Activated naive CD4-positive, alpha-beta T cell treated with anti-CD3 and anti-CD28 coated beads, Interleukin-2, amount 50 U/mL, for 72 hours (primary cell): ENCODE data around the gene POU2F1. TPM values are rescaled to one million over a fixed set of nuclear protein-coding genes. Genes with fewer than 3 reads are reported as not detected.

Source experiments
- ATAC-seq, 2 donors: fragments of 150-1000 bp; cut with Tn5 transposase; 2 replicates each; pipeline ENCODE4 v1.10.0; 2021; ENCODE audit warnings: mild to moderate bottlenecking in 2 of 2, moderate library complexity in 2 of 2
- DNase-seq, 2 donors: peaks; one replicate each; pipeline ENCODE4 v3.0.0; 2021 to 2022; ENCODE audit warnings: low spot score in 2 of 2
- H3K27ac Mint-ChIP-seq, 2 donors: one replicate each; pipeline ENCODE4 v1.8.0; 2022; ENCODE audit warnings: mild to moderate bottlenecking in 2 of 2, mixed read lengths in 2 of 2
- H3K36me3 Mint-ChIP-seq, 2 donors: one replicate each; pipeline ENCODE4 v1.8.0; 2022; ENCODE audit warnings: mixed read lengths in 2 of 2
- H3K9me3 Mint-ChIP-seq, 2 donors: one replicate each; pipeline ENCODE4 v1.8.0; 2022; ENCODE audit warnings: mixed read lengths in 2 of 2
- total RNA-seq, 2 donors: library from RNA; stranded (reverse); gene quantifications; one replicate each; pipeline ENCODE4 v1.2.3, GENCODE V29; 2022

The POU2F1 gene
- total RNA-seq, 2 donors from 2014 or later: 32.0 to 32.1 TPM

GRCh38 chr1:167439301-167439988, 218.8 kb downstream of the POU2F1 start:
- ATAC-seq (peak; percentile 9 to 21), DNase-seq (no peak)
- peak overlapping the region in 1 of 2 donors; percentile 46 for H3K27ac Mint-ChIP-seq
- no peaks in the 10 kb centered on the region for H3K9me3 Mint-ChIP-seq
- H3K36me3 Mint-ChIP-seq: peaks cover 0 to 41% of the 10 kb centered on the region in 2 donors

GRCh38 chr1:167440345-167440744, 219.7 kb downstream of the POU2F1 start:
- DNase-seq: no peak
- Mint-ChIP-seq H3K9me3 (no peaks in the 10 kb centered on the region), H3K27ac (no peak overlapping the region), H3K36me3 (peaks cover 0 to 39% of the 10 kb centered on the region in 2 donors)
- no peak for ATAC-seq

GRCh38 chr1:167440776-167441175, 220.1 kb downstream of the POU2F1 start:
- Mint-ChIP-seq H3K27ac (no peak overlapping the region), H3K9me3 (no peaks in the 10 kb centered on the region), H3K36me3 (peaks cover 0 to 35% of the 10 kb centered on the region in 2 donors)
- DNase-seq (no peak), ATAC-seq (no peak)

- H3K36me3 Mint-ChIP-seq: peaks cover 0 to 30% of the 10 kb centered on the region in 2 donors
- no peak for DNase-seq
- ATAC-seq: no peak
- H3K27ac Mint-ChIP-seq: peak overlapping the region in 1 of 2 donors; percentile 9
- no peaks in the 10 kb centered on the region for H3K9me3 Mint-ChIP-seq
Observed at GRCh38 chr1:167441222-167441621, 220.5 kb downstream of the POU2F1 start.

- no peaks in the 10 kb centered on the region for H3K9me3 Mint-ChIP-seq
Observed at GRCh38 chr1:167442142-167442848, 221.6 kb downstream of the POU2F1 start.

GRCh38 chr1:167442854-167443565, 222.3 kb downstream of the POU2F1 start:
- Mint-ChIP-seq H3K36me3 (peaks cover 0 to 18% of the 10 kb centered on the region in 2 donors), H3K27ac (peak overlapping the region; percentile 74 to 83), H3K9me3 (no peaks in the 10 kb centered on the region)
- ATAC-seq (no peak), DNase-seq (no peak)

More at GRCh38 chr1:167442142-167442848, 221.6 kb downstream of the POU2F1 start:
- Mint-ChIP-seq H3K36me3 (peaks cover 0 to 20% of the 10 kb centered on the region in 2 donors), H3K27ac (peak overlapping the region; percentile 74 to 83)
- ATAC-seq (peak; percentile 70 to 74), DNase-seq (peak; percentile 80 to 89)

GRCh38 chr1:167443757-167444156, 223.1 kb downstream of the POU2F1 start:
- no peak for ATAC-seq
- Mint-ChIP-seq H3K9me3 (no peaks in the 10 kb centered on the region), H3K27ac (peak overlapping the region in 1 of 2 donors; percentile 67), H3K36me3 (peaks cover 0 to 11% of the 10 kb centered on the region in 2 donors)
- DNase-seq: no peak

GRCh38 chr1:167446966-167447365, 226.3 kb downstream of the POU2F1 start:
- no peaks in the 10 kb centered on the region for H3K9me3 Mint-ChIP-seq
- no peak for ATAC-seq
- peaks cover 0 to 4% of the 10 kb centered on the region in 2 donors for H3K36me3 Mint-ChIP-seq
- peak overlapping the region; percentile 96 to 98 for H3K27ac Mint-ChIP-seq
- DNase-seq: no peak

- peaks cover 0 to 4% of the 10 kb centered on the region in 2 donors for H3K36me3 Mint-ChIP-seq
- H3K9me3 Mint-ChIP-seq: no peaks in the 10 kb centered on the region
- DNase-seq (peak; percentile 67 to 77), ATAC-seq (peak; percentile 85 to 89)
- H3K27ac Mint-ChIP-seq: peak overlapping the region; percentile 96 to 98
Observed at GRCh38 chr1:167447521-167448136, 226.9 kb downstream of the POU2F1 start.

- Mint-ChIP-seq H3K27ac (peak overlapping the region; percentile 87 to 93), H3K9me3 (no peaks in the 10 kb centered on the region), H3K36me3 (peaks cover 0 to 4% of the 10 kb centered on the region in 2 donors)
- no peak for DNase-seq
- ATAC-seq: peak in 1 of 2 donors; percentile 4
Observed at GRCh38 chr1:167450843-167451242, 230.2 kb downstream of the POU2F1 start.

- ATAC-seq (no peak), DNase-seq (no peak)
- Mint-ChIP-seq H3K27ac (peak overlapping the region; percentile 87 to 94), H3K36me3 (peaks cover 0 to 4% of the 10 kb centered on the region in 2 donors), H3K9me3 (no peaks in the 10 kb centered on the region)
Observed at GRCh38 chr1:167452483-167452882, 231.8 kb downstream of the POU2F1 start.

- Mint-ChIP-seq H3K36me3 (peaks cover 0 to 4% of the 10 kb centered on the region in 2 donors), H3K9me3 (no peaks in the 10 kb centered on the region), H3K27ac (peak overlapping the region; percentile 32 to 87)
- DNase-seq: no peak
- ATAC-seq: peak in 1 of 2 donors; percentile 49
Observed at GRCh38 chr1:167453123-167453522, 232.4 kb downstream of the POU2F1 start.

GRCh38 chr1:167454304-167454893, 233.7 kb downstream of the POU2F1 start:
- ATAC-seq: peak; percentile 12 to 13

GRCh38 chr1:167454894-167455785, 234.5 kb downstream of the POU2F1 start:
- DNase-seq: peak; percentile 67 to 81
- peak overlapping the region in 1 of 2 donors; percentile 81 for H3K27ac Mint-ChIP-seq
- no peaks in the 10 kb centered on the region for H3K9me3 Mint-ChIP-seq
- H3K36me3 Mint-ChIP-seq: peaks cover 0 to 4% of the 10 kb centered on the region in 2 donors
- peak; percentile 57 for ATAC-seq

More at GRCh38 chr1:167454304-167454893, 233.7 kb downstream of the POU2F1 start:
- Mint-ChIP-seq H3K27ac (peak overlapping the region; percentile 59 to 81), H3K9me3 (no peaks in the 10 kb centered on the region), H3K36me3 (peaks cover 0 to 4% of the 10 kb centered on the region in 2 donors)
- DNase-seq: no peak

GRCh38 chr1:167455786-167456446, 235.2 kb downstream of the POU2F1 start:
- H3K27ac Mint-ChIP-seq: peak overlapping the region; percentile 81 to 83
- H3K9me3 Mint-ChIP-seq: no peaks in the 10 kb centered on the region
- DNase-seq: peak in 1 of 2 donors; percentile 73
- peak; percentile 44 to 56 for ATAC-seq
- peaks cover 0 to 4% of the 10 kb centered on the region in 2 donors for H3K36me3 Mint-ChIP-seq
